Measurements from ENCODE around the gene CELF6. TPM values are rescaled to one million over a fixed set of nuclear protein-coding genes. Genes with fewer than 3 reads are reported as not detected.

CELF6 gene
- total and polyA plus RNA-seq, 4 donors = 0.10 to 0.92 (median 0.44) TPM

GRCh38 chr15:72306211-72306785, 13.7 kb downstream of the CELF6 start:
- WGBS = 73% methylated on average over 10 of the region's 10 CpGs
- no peak overlapping the region for H3K27ac ChIP-seq (ENCODE audit: low read depth in 1 of 2, low read length in 2 of 2)
- no peaks in the 10 kb centered on the region for H3K9me3 ChIP-seq (ENCODE audit: control insufficient read depth in 4 of 4, low read length in 3 of 4)
- TF ChIP-seq EGR1 (IDR thresholded peaks at IDR 0.05; ENCODE audit: low read depth in 2 of 2) = no peak
- TF ChIP-seq HNF4A (conservative IDR thresholded peaks at IDR 0.05) = no peak
- TF ChIP-seq JUND (IDR thresholded peaks at IDR 0.05) = no peak
- TF ChIP-seq YY1 (IDR thresholded peaks at IDR 0.05) = no peak
- TF ChIP-seq SP1 (IDR thresholded peaks at IDR 0.05) = no peak
- no peak for TF ChIP-seq ZBTB33 (IDR thresholded peaks at IDR 0.05)
- TF ChIP-seq, protein P1, sequence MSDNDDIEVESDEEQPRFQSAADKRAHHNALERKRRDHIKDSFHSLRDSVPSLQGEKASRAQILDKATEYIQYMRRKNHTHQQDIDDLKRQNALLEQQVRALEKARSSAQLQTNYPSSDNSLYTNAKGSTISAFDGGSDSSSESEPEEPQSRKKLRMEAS (IDR thresholded peaks at IDR 0.05) = no peak
- no peak for TF ChIP-seq TAF1 (conservative IDR thresholded peaks at IDR 0.05)
- TF ChIP-seq RAD21 (IDR thresholded peaks at IDR 0.05) = no peak
- TF ChIP-seq, protein P2, sequence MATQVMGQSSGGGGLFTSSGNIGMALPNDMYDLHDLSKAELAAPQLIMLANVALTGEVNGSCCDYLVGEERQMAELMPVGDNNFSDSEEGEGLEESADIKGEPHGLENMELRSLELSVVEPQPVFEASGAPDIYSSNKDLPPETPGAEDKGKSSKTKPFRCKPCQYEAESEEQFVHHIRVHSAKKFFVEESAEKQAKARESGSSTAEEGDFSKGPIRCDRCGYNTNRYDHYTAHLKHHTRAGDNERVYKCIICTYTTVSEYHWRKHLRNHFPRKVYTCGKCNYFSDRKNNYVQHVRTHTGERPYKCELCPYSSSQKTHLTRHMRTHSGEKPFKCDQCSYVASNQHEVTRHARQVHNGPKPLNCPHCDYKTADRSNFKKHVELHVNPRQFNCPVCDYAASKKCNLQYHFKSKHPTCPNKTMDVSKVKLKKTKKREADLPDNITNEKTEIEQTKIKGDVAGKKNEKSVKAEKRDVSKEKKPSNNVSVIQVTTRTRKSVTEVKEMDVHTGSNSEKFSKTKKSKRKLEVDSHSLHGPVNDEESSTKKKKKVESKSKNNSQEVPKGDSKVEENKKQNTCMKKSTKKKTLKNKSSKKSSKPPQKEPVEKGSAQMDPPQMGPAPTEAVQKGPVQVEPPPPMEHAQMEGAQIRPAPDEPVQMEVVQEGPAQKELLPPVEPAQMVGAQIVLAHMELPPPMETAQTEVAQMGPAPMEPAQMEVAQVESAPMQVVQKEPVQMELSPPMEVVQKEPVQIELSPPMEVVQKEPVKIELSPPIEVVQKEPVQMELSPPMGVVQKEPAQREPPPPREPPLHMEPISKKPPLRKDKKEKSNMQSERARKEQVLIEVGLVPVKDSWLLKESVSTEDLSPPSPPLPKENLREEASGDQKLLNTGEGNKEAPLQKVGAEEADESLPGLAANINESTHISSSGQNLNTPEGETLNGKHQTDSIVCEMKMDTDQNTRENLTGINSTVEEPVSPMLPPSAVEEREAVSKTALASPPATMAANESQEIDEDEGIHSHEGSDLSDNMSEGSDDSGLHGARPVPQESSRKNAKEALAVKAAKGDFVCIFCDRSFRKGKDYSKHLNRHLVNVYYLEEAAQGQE (IDR thresholded peaks at IDR 0.05) = no peak
- no peak for TF ChIP-seq NR2F2 (IDR thresholded peaks at IDR 0.05)
- no peak for TF ChIP-seq ATF3 (IDR thresholded peaks at IDR 0.05)
- no peak for TF ChIP-seq HNF4G (IDR thresholded peaks at IDR 0.05)
- TF ChIP-seq FOXA2 (IDR thresholded peaks at IDR 0.05) = no peak
- no peak for TF ChIP-seq GABPA (IDR thresholded peaks at IDR 0.05 in 1 of 2, conservative IDR thresholded peaks at IDR 0.05 in 1 of 2)
- H3K4me3 ChIP-seq (ENCODE audit: low read depth in 1 of 3, low read length in 3 of 3) = no peak overlapping the region
- no peaks in the 10 kb centered on the region for H3K4me1 ChIP-seq (ENCODE audit: control insufficient read depth in 4 of 4, insufficient read depth in 4 of 4, low read length in 3 of 4)
- H3K27me3 ChIP-seq (ENCODE audit: control insufficient read depth in 4 of 4, insufficient read depth in 4 of 4, low read length in 3 of 4) = no peaks in the 10 kb centered on the region
- no peak for DNase-seq (ENCODE audit: low spot score)
- no peaks in the 10 kb centered on the region for H3K36me3 ChIP-seq (ENCODE audit: control insufficient read depth in 4 of 4, insufficient read depth in 3 of 4, low read depth in 1 of 4, low read length in 3 of 4)
- H3K9ac ChIP-seq (ENCODE audit: low read depth in 1 of 2, low read length in 2 of 2) = no peak overlapping the region

DNA sequence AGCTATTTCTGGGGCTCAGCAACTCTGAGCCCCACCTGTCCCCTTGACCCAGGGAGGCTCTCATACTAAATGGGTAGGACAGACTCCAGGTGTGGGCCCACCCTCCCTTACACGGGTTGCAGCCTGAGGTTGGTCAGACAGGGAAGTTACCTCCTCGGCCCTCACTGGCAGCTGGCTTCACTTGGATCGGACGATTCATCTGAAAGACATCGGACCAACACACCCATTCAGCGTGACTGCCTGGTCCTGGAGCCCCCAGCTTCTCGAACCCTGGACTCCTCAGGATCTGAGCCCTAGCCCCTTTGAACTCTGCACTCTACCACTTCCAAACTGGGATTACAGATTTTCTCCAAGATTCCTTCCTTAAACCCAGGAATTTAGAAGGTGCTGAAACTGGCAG, 15.4 kb downstream of the CELF6 start:
- Histone ChIP-seq H3K27ac (ENCODE audit: low read depth in 1 of 2, low read length in 2 of 2) (no peak overlapping the region), H3K9ac (ENCODE audit: low read depth in 1 of 2, low read length in 2 of 2) (no peak overlapping the region), H3K4me1 (ENCODE audit: control insufficient read depth in 4 of 4, insufficient read depth in 4 of 4, low read length in 3 of 4) (no peaks in the 10 kb centered on the region), H3K27me3 (ENCODE audit: control insufficient read depth in 4 of 4, insufficient read depth in 4 of 4, low read length in 3 of 4) (no peaks in the 10 kb centered on the region), H3K9me3 (ENCODE audit: control insufficient read depth in 4 of 4, low read length in 3 of 4) (no peaks in the 10 kb centered on the region), H3K36me3 (ENCODE audit: control insufficient read depth in 4 of 4, insufficient read depth in 3 of 4, low read depth in 1 of 4, low read length in 3 of 4) (no peaks in the 10 kb centered on the region), H3K4me3 (ENCODE audit: low read depth in 1 of 3, low read length in 3 of 3) (no peak overlapping the region)
- DNase-seq (ENCODE audit: low spot score) = no peak
- WGBS = 92% methylated on average over 7 of the region's 7 CpGs
- TF ChIP-seq, protein P2 (IDR thresholded peaks at IDR 0.05) = no peak
- TF ChIP-seq SP1 (IDR thresholded peaks at IDR 0.05) (no peak), HNF4G (IDR thresholded peaks at IDR 0.05) (no peak), ATF3 (IDR thresholded peaks at IDR 0.05) (no peak), GABPA (IDR thresholded peaks at IDR 0.05 in 1 of 2, conservative IDR thresholded peaks at IDR 0.05 in 1 of 2) (no peak), RXRA (IDR thresholded peaks at IDR 0.05) (no peak), JUND (IDR thresholded peaks at IDR 0.05) (no peak), EGR1 (IDR thresholded peaks at IDR 0.05; ENCODE audit: low read depth in 2 of 2) (no peak), RAD21 (IDR thresholded peaks at IDR 0.05) (no peak), YY1 (IDR thresholded peaks at IDR 0.05) (no peak), HNF4A (conservative IDR thresholded peaks at IDR 0.05) (no peak), FOXA1 (IDR thresholded peaks at IDR 0.05) (no peak), TAF1 (conservative IDR thresholded peaks at IDR 0.05) (no peak), NR2F2 (IDR thresholded peaks at IDR 0.05) (no peak)
- TF ChIP-seq, protein P3, sequence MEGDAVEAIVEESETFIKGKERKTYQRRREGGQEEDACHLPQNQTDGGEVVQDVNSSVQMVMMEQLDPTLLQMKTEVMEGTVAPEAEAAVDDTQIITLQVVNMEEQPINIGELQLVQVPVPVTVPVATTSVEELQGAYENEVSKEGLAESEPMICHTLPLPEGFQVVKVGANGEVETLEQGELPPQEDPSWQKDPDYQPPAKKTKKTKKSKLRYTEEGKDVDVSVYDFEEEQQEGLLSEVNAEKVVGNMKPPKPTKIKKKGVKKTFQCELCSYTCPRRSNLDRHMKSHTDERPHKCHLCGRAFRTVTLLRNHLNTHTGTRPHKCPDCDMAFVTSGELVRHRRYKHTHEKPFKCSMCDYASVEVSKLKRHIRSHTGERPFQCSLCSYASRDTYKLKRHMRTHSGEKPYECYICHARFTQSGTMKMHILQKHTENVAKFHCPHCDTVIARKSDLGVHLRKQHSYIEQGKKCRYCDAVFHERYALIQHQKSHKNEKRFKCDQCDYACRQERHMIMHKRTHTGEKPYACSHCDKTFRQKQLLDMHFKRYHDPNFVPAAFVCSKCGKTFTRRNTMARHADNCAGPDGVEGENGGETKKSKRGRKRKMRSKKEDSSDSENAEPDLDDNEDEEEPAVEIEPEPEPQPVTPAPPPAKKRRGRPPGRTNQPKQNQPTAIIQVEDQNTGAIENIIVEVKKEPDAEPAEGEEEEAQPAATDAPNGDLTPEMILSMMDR (IDR thresholded peaks at IDR 0.05; ENCODE audit: low read depth, low read length, missing input control) = no peak
- TF ChIP-seq, protein P1 (IDR thresholded peaks at IDR 0.05) = no peak
